Uterus (tissue), 4 donors: ENCODE results near the gene ACAD11. TPM values are rescaled to one million over a fixed set of nuclear protein-coding genes. Genes with fewer than 3 reads are reported as not detected.
"Not testable (repeated sequence)": the region's sequence is repeated elsewhere in the genome, so short reads cannot be mapped to it uniquely, and the experiment has no call there.

Source experiments
- DNase-seq, 2 donors: peaks; one replicate each; pipeline ENCODE4 v3.0.0-alpha.2; 2019 to 2020
- H3K27ac ChIP-seq, 2 donors: fragments of 200-600 bp; sonication (generic); 1 replicate in 1 of 2; 2 replicates in 1 of 2; pipeline ENCODE4 v1.5.1; 2016 to 2018
- H3K27me3 ChIP-seq, 2 donors: fragments of 200-600 bp; sonication (generic); one replicate each; pipeline ENCODE4 v1.5.1; 2018 to 2019; ENCODE audit warnings: control low read depth in 1 of 2
- H3K36me3 ChIP-seq, 2 donors: fragments of 200-600 bp; sonication (generic); one replicate each; pipeline ENCODE4 v1.5.1; 2019; ENCODE audit warnings: control low read depth in 1 of 2
- H3K4me1 ChIP-seq, 2 donors: fragments of 200-600 bp; sonication (generic); one replicate each; pipeline ENCODE4 v1.5.1; 2018 to 2019; ENCODE audit warnings: control low read depth in 1 of 2
- H3K4me3 ChIP-seq, 2 donors: fragments of 200-600 bp; sonication (generic); 1 replicate in 1 of 2; 2 replicates in 1 of 2; pipeline ENCODE4 v1.5.1; 2018 to 2019; ENCODE audit warnings: mild to moderate bottlenecking in 1 of 2
- H3K9me3 ChIP-seq, 2 donors: fragments of 200-600 bp; sonication (generic); one replicate each; pipeline ENCODE4 v1.5.1; 2019; ENCODE audit warnings: control low read depth in 1 of 2
- POLR2A ChIP-seq, 2 donors: fragments of 450-650 bp; IDR thresholded peaks; one replicate each; pipeline ENCODE4 v1.6.1; 2016; ENCODE audit warnings: antibody characterized with exemption in 2 of 2, mild to moderate bottlenecking in 1 of 2, moderate library complexity in 1 of 2
- intact Hi-C: fragments of 100-400 bp; cut with DNase I; formaldehyde crosslinking; loops from one replicate; pipeline ENCODE4 v1.15.1; 2023; ENCODE audit warnings: low total_unique reads
- total RNA-seq, 4 donors: library from RNA; depleted of rRNA in 3 of 4; stranded (reverse); fragments of >200 nt in 3 of 4; gene quantifications; one replicate each; pipeline versions ENCODE4 v1.1.0 to v1.2.4, GENCODE V29; 2014 to 2023
- TF ChIP-seq, protein P1 (sequence below), 4 experiments: fragments of 200-600 bp in 2 of 4; fragments of 450-650 bp in 2 of 4; sonication (generic) in 2 of 4; IDR thresholded peaks; one replicate each; pipeline ENCODE4 v1.5.1; 2016 to 2019; ENCODE audit warnings: antibody characterized with exemption in 4 of 4, mild to moderate bottlenecking in 2 of 4, moderate library complexity in 1 of 4
- donor health status: DM: yes; HTN: yes; CAD: no.

The ACAD11 gene
- total RNA-seq, 4 donors from 2014 or later: 24.7 to 115 (median 47.0) TPM

DNA sequence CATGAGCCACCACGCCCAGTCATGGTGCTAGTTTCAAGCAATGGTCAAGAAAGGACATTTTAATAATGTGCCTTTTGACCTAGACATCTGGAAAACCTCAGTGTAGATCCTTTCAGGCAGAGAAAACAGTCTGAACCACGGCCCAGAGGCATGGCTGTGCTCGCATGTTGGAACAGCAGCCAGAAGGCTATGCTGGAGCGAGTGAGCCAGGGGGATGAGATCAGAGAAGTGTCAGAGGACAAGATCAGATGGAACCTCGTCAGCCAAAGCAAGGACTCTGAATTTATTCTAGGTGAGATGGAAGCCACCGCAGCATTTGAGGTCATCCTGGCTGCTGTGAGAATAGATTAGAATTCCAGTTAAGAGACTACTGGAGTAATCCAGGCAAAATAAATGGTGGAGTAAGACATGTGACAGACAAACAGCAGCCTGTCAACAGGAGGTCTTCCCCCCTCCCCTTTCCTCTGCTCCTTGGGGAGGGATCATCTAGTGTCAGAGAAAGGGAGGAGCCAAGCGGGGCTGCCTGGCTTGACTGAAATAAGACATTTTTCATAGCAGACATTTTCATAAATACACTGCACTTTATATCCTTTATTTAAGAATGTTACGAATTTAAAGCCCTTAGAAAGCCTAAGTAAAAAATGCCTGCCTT, 103.0 kb downstream of the ACAD11 start:
- DNase-seq: peak; percentile 72 to 81
- Histone ChIP-seq H3K9me3 (no peaks in the 10 kb centered on the region), H3K27me3 (no peaks in the 10 kb centered on the region), H3K4me3 (no peak overlapping the region), H3K36me3 (no peaks in the 10 kb centered on the region), H3K27ac (peak overlapping the region; percentile 34 to 72), H3K4me1 (no peaks in the 10 kb centered on the region)
- TF ChIP-seq, protein P1, sequence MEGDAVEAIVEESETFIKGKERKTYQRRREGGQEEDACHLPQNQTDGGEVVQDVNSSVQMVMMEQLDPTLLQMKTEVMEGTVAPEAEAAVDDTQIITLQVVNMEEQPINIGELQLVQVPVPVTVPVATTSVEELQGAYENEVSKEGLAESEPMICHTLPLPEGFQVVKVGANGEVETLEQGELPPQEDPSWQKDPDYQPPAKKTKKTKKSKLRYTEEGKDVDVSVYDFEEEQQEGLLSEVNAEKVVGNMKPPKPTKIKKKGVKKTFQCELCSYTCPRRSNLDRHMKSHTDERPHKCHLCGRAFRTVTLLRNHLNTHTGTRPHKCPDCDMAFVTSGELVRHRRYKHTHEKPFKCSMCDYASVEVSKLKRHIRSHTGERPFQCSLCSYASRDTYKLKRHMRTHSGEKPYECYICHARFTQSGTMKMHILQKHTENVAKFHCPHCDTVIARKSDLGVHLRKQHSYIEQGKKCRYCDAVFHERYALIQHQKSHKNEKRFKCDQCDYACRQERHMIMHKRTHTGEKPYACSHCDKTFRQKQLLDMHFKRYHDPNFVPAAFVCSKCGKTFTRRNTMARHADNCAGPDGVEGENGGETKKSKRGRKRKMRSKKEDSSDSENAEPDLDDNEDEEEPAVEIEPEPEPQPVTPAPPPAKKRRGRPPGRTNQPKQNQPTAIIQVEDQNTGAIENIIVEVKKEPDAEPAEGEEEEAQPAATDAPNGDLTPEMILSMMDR (IDR thresholded peaks at IDR 0.05): no peak
- no peak for TF ChIP-seq POLR2A (IDR thresholded peaks at IDR 0.05)
- intact Hi-C loops: no loop called here

DNA sequence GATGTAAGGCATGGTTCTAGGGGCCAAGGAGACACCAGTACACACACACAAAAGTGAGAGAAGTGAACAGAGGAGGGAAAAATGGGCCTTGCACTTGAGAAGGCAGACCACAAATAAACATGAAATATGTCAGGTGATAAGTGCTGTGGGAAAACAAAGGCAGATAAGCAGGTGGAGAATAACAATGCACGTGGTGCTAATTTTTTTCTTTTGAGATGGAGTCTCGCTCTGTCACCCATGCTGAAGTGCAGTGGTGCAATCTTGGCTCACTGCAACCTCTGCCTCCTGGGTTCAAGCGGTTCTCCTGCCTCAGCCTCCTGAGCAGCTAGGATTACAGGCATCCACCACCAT, 103.6 kb downstream of the ACAD11 start:
- H3K4me1 ChIP-seq, intact Hi-C loops, H3K4me3 ChIP-seq, H3K27me3 ChIP-seq, H3K9me3 ChIP-seq, H3K36me3 ChIP-seq, DNase-seq: not testable (repeated sequence)
- H3K27ac ChIP-seq: peak overlapping the region; percentile 34 to 72

DNA sequence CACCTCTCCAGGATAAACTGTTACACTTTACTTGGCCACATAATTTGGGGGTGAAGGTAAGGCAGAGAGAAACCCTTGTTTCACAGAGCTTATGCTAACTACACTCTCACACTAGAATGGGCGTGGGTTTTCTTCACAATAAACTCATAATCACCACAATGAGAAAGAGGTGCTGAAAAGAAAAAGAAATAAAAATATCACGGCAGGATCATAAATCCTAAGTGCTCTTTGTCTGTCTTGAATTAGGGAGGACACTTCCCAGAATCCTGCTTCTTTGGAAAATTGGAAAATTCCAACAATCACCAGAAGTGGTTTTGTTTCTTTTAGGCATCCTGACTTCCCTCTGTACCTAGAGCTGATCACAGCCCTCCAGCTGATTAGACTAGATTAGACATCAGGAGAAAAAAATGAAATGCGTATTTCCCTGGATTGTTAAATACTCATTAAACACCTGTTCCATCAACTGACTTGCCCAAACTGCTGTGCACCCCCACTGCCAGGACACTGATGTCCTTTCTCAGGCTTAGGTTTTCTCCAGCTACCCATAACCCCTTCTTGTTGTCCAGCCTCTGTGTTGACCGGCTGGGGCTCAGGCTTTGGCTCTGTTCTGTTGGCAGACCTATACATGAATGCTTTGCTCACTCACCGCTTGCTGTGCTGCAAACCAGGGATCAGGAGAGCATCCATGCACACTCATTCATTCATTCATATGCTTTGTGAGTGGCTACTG, 104.1 kb downstream of the ACAD11 start:
- no peak overlapping the region for H3K4me3 ChIP-seq

DNA sequence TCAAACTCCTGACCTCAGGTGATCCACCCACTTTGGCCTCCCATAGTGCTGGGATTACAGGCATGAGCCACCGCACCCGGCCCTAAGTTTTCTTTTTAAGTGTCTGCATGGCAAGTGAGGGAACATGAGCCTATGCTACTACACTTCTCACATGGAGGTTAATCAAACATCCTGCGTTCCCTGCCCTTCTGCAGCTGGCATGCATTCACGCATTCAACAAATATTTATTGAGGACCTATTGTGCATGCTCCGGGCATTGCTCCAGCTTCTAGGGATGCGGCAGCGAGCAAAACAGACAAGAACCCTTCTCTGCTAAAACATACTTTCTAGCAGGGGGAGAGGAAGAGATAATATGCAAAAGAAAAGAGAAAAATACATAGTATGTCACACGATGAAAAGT, 105.2 kb downstream of the ACAD11 start:
- intact Hi-C loops: no loop called here
- DNase-seq: no peak
- no peaks in the 10 kb centered on the region for H3K9me3 ChIP-seq
- H3K36me3 ChIP-seq: no peaks in the 10 kb centered on the region
- TF ChIP-seq, protein P1 (IDR thresholded peaks at IDR 0.05): no peak
- TF ChIP-seq POLR2A (IDR thresholded peaks at IDR 0.05): no peak
- H3K4me3 ChIP-seq: no peak overlapping the region
- H3K4me1 ChIP-seq: peaks cover 0 to 8% of the 10 kb centered on the region in 2 donors
- H3K27me3 ChIP-seq: no peaks in the 10 kb centered on the region
- H3K27ac ChIP-seq: peak overlapping the region; percentile 48 to 72

More for the DNA sequence above, 104.1 kb downstream of the ACAD11 start:
- Histone ChIP-seq H3K36me3 (no peaks in the 10 kb centered on the region), H3K4me1 (peaks cover 0 to 2% of the 10 kb centered on the region in 2 donors), H3K27ac (peak overlapping the region; percentile 34 to 72), H3K27me3 (no peaks in the 10 kb centered on the region), H3K9me3 (no peaks in the 10 kb centered on the region)
- intact Hi-C loops: no loop called here
- no peak for DNase-seq
- TF ChIP-seq POLR2A (IDR thresholded peaks at IDR 0.05): no peak
- TF ChIP-seq, protein P1 (IDR thresholded peaks at IDR 0.05): no peak

DNA sequence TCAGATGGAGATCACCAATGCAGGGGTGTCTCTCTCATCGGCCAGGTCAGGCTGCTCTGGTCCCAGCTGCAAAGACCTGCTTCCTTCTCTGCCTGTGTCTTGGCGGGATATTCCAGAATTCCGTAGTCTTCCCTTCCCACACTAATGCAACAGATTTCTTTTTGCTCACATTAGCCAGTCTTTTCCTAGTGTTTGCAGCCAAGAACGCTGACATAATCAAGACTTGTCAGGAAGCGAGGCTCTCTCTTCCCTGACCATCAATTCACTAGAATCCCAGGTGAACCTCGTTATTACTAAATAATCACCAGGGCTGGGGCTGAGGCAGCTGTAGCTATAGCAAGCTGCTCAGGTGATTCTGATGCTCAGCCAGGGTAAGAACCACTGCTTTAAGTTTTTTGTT, 105.8 kb downstream of the ACAD11 start:
- H3K4me3 ChIP-seq: no peak overlapping the region
- no peak for DNase-seq
- intact Hi-C loops: no loop called here
- H3K27ac ChIP-seq: peak overlapping the region; percentile 48 to 72
- H3K27me3 ChIP-seq: no peaks in the 10 kb centered on the region
- no peaks in the 10 kb centered on the region for H3K9me3 ChIP-seq
- no peaks in the 10 kb centered on the region for H3K36me3 ChIP-seq
- H3K4me1 ChIP-seq: peaks cover 0 to 8% of the 10 kb centered on the region in 2 donors
- TF ChIP-seq, protein P1 (IDR thresholded peaks at IDR 0.05): no peak
